A549 (cell line): Measurements from ENCODE around the gene INKA2.

Experiments
- CEBPB ChIP-seq, 2 experiments: fragments of >200 bp in 1 of 2; sonication (Bioruptor Twin) in 1 of 2; formaldehyde crosslinking in 1 of 2; IDR thresholded peaks; 2 replicates each; pipeline ENCODE4 v1.6.1; 2012 to 2016
- EP300 ChIP-seq, 2 experiments: fragments of >200 bp; sonication (Bioruptor Twin); formaldehyde crosslinking; IDR thresholded peaks; 2 replicates in 1 of 2; 3 replicates in 1 of 2; pipeline ENCODE4 v1.6.1; 2016 to 2017
- HDAC2 ChIP-seq: fragments of 200-600 bp; sonication (generic); IDR thresholded peaks from 2 replicates; pipeline ENCODE4 v1.6.1; 2016
- HOXB5 ChIP-seq: fragments of 250-450 bp; sonication (Bioruptor Pico); IDR thresholded peaks from 2 replicates; pipeline ENCODE4 v1.5.0; 2020; ENCODE audit warnings: mild to moderate bottlenecking, moderate library complexity
- JUN ChIP-seq, 2 experiments: fragments of >200 bp; sonication (Bioruptor Twin); formaldehyde crosslinking; IDR thresholded peaks; 2 replicates in 1 of 2; 3 replicates in 1 of 2; pipeline ENCODE4 v1.6.1; 2016 to 2017
- MAFK ChIP-seq: fragments of 450-650 bp; IDR thresholded peaks from 2 replicates; pipeline ENCODE4 v1.6.1; 2014; ENCODE audit not compliant: partially characterized antibody
- MYC ChIP-seq: IDR thresholded peaks from 2 replicates; pipeline ENCODE4 v1.6.1; 2012; ENCODE audit warnings: mild to moderate bottlenecking, inconsistent platforms, low read length, improper control_type of control experiment, borderline replicate concordance
- RNF2 ChIP-seq: fragments of 200-600 bp; sonication (generic); IDR thresholded peaks from 2 replicates; pipeline ENCODE4 v1.6.1; 2016; ENCODE audit warnings: low read depth, mild to moderate bottlenecking, antibody characterized with exemption, moderate library complexity, borderline replicate concordance
- SMC3 ChIP-seq: fragments of >200 bp; sonication (Bioruptor Twin); formaldehyde crosslinking; IDR thresholded peaks from 3 replicates; pipeline ENCODE4 v1.6.1; 2018; ENCODE audit warnings: inconsistent platforms
- ZSCAN20 ChIP-seq: fragments of 250-450 bp; sonication (Bioruptor Pico); IDR thresholded peaks from 2 replicates; pipeline ENCODE4 v1.8.0; 2022; ENCODE audit warnings: mild to moderate bottlenecking, moderate library complexity
- TF ChIP-seq, protein P1 (sequence below): fragments of >200 bp; sonication (Bioruptor Twin); formaldehyde crosslinking; IDR thresholded peaks from 3 replicates; pipeline ENCODE4 v1.5.1; 2016
- TF ChIP-seq, protein P2 (sequence below): IDR thresholded peaks from 2 replicates; pipeline ENCODE4 v1.6.1; 2012

DNA sequence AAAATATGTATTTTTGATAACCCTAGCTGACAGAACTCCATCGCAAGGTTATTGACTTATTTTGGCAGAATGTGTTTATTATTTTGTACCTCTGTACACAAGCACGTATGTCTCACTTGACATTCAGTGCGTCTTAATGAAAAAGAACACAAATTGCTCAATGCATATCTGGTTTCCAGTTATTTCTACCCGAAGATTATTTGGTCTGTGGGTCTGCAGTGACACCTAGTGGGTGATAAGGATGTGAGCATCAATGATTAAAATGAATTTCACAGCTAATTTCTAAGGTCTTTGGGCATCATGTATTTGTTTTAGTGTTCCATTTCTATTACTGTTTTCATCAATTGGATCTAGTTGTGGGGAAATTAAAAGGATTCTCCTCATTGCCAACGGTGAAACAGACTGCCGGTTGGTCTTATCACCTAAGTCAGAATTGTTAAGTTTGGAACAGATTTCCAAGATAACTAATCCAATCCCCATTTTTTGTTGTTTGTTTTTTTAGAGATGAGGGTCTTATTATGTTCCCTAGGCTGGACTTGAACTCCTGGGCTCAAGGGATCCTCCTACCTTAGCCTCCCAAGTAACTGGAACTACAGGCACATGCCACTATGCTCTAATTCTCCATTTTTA, 30.4 kb upstream of the INKA2 start:
- TF ChIP-seq, protein P1, sequence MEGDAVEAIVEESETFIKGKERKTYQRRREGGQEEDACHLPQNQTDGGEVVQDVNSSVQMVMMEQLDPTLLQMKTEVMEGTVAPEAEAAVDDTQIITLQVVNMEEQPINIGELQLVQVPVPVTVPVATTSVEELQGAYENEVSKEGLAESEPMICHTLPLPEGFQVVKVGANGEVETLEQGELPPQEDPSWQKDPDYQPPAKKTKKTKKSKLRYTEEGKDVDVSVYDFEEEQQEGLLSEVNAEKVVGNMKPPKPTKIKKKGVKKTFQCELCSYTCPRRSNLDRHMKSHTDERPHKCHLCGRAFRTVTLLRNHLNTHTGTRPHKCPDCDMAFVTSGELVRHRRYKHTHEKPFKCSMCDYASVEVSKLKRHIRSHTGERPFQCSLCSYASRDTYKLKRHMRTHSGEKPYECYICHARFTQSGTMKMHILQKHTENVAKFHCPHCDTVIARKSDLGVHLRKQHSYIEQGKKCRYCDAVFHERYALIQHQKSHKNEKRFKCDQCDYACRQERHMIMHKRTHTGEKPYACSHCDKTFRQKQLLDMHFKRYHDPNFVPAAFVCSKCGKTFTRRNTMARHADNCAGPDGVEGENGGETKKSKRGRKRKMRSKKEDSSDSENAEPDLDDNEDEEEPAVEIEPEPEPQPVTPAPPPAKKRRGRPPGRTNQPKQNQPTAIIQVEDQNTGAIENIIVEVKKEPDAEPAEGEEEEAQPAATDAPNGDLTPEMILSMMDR = peak; percentile 83
- peak; percentile 56 to 68; a peak in 3 of 4 replicates for TF ChIP-seq CEBPB (IDR thresholded peaks at IDR 0.05)
- peak; percentile 55 for TF ChIP-seq SMC3
- no peak for TF ChIP-seq RNF2
- no peak for TF ChIP-seq HDAC2
- TF ChIP-seq MAFK = no peak
- TF ChIP-seq ZSCAN20 (CRISPR knock-in tag) = no peak
- no peak for TF ChIP-seq JUN (IDR thresholded peaks at IDR 0.05)
- no peak for TF ChIP-seq HOXB5 (CRISPR knock-in tag)
- no peak for TF ChIP-seq EP300 (IDR thresholded peaks at IDR 0.05)
- no peak for TF ChIP-seq MYC
- TF ChIP-seq, protein P2, sequence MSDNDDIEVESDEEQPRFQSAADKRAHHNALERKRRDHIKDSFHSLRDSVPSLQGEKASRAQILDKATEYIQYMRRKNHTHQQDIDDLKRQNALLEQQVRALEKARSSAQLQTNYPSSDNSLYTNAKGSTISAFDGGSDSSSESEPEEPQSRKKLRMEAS = no peak
